ENCODE results near the gene HSPG2.

HSPG2 gene

DNA sequence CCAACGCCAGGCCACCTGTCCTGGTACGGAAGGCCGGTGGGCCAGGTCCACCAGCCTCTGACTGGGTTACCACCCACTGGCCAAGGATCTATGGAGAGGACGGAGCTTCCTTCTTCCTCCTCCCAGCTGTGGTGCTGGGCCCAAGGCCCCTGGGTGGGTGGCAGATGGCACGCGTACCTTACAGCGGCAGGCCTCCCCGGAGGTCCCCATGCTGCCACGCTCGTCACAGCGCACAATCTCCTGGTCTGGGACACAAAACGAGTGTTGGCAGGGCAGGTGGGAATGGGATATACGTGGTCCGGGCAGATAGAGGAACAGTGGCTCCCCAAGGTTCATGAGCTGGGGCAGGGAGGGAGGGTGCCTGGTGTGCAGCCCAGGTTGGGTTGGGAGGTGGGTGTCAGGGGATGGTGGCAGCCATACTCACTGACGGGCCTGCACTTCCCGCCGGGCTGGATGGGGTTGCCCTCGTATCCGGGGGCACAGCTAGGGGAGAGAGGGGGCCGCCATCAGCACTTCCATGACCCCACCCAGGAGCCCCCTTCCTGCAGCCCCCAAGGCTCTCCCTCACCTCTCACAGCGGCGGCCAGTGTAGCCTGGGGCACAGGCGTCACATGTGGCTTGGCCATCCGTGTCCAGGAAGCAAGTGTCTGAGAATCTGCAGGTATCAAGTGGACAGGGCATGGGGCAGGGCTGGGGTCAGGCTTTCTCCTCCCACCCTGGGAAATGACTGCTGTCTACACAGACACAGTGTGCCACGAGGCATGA, 58.9 kb downstream of the HSPG2 start:
- Histone ChIP-seq H3K36me3 (no peaks in the 10 kb centered on the region; the same call in none of the 2 replicates), H3K27ac (no peak overlapping the region)
- TF ChIP-seq, protein P1, sequence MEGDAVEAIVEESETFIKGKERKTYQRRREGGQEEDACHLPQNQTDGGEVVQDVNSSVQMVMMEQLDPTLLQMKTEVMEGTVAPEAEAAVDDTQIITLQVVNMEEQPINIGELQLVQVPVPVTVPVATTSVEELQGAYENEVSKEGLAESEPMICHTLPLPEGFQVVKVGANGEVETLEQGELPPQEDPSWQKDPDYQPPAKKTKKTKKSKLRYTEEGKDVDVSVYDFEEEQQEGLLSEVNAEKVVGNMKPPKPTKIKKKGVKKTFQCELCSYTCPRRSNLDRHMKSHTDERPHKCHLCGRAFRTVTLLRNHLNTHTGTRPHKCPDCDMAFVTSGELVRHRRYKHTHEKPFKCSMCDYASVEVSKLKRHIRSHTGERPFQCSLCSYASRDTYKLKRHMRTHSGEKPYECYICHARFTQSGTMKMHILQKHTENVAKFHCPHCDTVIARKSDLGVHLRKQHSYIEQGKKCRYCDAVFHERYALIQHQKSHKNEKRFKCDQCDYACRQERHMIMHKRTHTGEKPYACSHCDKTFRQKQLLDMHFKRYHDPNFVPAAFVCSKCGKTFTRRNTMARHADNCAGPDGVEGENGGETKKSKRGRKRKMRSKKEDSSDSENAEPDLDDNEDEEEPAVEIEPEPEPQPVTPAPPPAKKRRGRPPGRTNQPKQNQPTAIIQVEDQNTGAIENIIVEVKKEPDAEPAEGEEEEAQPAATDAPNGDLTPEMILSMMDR (IDR thresholded peaks at IDR 0.05; ENCODE audit: low read depth, low read length), result no peak

DNA sequence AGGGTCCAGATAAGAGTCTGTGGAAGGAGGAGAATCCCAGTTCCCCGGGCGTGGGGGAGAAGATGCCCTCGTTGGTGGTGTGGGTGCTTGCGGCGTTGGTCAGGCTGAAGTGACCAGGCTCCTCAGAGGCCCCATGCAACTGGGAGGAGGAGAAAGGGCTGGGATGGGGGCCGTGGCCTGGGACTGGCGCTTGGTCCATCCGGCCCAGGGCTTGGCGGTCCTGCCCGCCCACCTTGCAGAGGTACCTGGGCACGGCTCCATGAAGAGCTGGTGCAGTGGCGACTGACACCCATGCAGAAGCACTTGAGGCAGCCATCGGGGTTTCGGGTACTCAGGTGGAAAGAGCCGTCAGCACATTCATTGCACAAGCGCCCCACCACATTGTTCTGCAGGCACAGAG, 60.8 kb downstream of the HSPG2 start:
- H3K36me3 ChIP-seq, result no peaks in the 10 kb centered on the region; the same call in none of the 2 replicates
- DNase-seq, result no peak
- no peaks in the 10 kb centered on the region for H3K27me3 ChIP-seq (ENCODE audit: insufficient read depth, low read depth, severe bottlenecking)
- H3K27ac ChIP-seq, result no peak overlapping the region
- H3K9me3 ChIP-seq (ENCODE audit: severe bottlenecking), result no peaks in the 10 kb centered on the region
- TF ChIP-seq, protein P1 (IDR thresholded peaks at IDR 0.05; ENCODE audit: low read depth, low read length), result no peak
- no peak overlapping the region for H3K4me3 ChIP-seq (ENCODE audit: low read depth, low read length)

More for the DNA sequence above, 58.9 kb downstream of the HSPG2 start:
- DNase-seq, result no peak
- H3K4me3 ChIP-seq (ENCODE audit: low read depth, low read length), result no peak overlapping the region
- no peaks in the 10 kb centered on the region for H3K27me3 ChIP-seq (ENCODE audit: insufficient read depth, low read depth, severe bottlenecking)
- no peaks in the 10 kb centered on the region for H3K9me3 ChIP-seq (ENCODE audit: severe bottlenecking)

DNA sequence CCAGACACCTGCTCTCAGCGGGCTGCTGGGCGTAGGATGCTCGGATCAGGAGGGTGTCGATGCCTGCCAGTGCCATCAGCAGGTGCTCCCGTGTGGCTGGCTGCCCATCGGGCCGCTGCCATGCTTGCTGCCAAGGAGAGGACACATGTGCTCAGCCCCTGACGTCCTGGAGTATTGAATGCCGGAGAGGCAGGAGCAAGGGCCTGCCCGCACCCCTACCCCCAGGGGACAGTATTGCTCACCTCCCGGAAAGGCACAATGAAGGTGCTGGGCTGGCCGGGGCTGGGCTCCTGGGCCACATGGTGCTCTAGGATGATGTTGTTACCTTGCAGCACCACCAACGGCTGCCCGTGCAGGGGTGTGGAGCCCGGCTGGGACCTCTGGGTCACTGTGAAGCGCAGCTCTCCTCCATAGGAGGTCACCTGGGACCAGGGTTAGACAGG, 61.5 kb downstream of the HSPG2 start:
- no peaks in the 10 kb centered on the region; the same call in none of the 2 replicates for H3K36me3 ChIP-seq
- DNase-seq, result no peak

DNA sequence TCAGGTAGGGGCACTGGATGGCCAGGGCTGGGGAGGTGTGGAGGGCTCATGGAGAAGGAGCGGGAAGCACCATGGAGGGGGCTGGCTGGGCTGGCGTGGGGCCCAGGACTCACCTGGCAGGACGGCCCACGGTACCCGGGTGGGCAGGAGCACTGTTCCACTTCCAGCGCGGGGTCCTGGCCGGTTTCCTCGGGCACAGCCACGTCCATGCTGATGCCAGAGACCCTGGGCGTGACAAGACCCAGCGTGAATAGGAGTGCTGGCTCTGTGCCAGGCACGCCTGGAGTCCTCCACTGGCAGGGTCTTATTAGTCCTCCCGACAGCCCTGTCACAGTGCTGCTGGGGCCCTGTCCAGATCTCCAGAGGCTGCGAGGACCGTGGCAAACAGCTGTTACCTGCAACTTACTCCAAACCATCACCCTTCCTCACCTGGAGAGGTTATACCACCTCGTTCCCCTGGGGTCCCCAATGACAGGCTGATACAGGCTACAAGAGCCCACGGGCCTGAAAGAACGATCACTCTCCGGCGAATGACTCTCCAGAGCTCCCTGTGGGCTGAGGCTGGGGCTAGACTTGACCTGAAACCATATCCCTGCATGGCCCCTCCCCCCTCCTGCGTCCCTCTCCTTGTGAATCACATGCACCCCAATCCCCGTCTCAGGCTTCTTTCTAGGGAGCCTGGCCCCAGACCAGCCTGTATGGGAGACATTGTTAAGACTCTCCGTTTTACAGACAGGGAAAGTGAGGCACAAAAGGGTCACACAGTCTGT, 62.1 kb downstream of the HSPG2 start:
- H3K9me3 ChIP-seq (ENCODE audit: severe bottlenecking), result no peaks in the 10 kb centered on the region
- TF ChIP-seq, protein P1 (IDR thresholded peaks at IDR 0.05; ENCODE audit: low read depth, low read length), result no peak
- no peak overlapping the region for H3K4me3 ChIP-seq (ENCODE audit: low read depth, low read length)
- no peak overlapping the region for H3K27ac ChIP-seq
- no peaks in the 10 kb centered on the region; the same call in none of the 2 replicates for H3K36me3 ChIP-seq
- H3K27me3 ChIP-seq (ENCODE audit: insufficient read depth, low read depth, severe bottlenecking), result no peaks in the 10 kb centered on the region
- DNase-seq, result no peak

More for the DNA sequence above, 61.5 kb downstream of the HSPG2 start:
- TF ChIP-seq, protein P1 (IDR thresholded peaks at IDR 0.05; ENCODE audit: low read depth, low read length), result no peak
- H3K27me3 ChIP-seq (ENCODE audit: insufficient read depth, low read depth, severe bottlenecking), result no peaks in the 10 kb centered on the region
- H3K9me3 ChIP-seq (ENCODE audit: severe bottlenecking), result no peaks in the 10 kb centered on the region
- no peak overlapping the region for H3K27ac ChIP-seq
- no peak overlapping the region for H3K4me3 ChIP-seq (ENCODE audit: low read depth, low read length)

DNA sequence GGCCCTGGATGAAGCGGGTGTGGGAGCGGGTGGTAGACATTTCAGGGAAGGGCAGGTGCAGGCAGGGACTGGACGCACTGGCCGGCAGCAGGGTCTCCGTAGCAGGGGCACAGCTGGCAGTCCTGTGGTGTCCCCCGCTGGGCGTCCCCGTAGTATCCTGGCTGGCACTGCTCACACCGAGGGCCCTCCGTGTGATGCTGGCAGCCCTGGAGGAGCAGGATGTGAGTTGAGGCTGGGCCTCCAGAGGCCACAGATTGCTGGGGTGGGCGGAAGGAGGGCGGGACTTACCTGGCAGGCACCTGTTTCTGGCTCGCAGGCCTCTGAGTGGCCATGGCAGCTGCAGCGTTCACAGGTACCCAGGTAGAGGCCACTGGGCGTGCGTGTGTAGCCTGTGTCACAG, 62.8 kb downstream of the HSPG2 start:
- no peak overlapping the region for H3K27ac ChIP-seq
- no peak for DNase-seq
- H3K36me3 ChIP-seq, result no peaks in the 10 kb centered on the region; the same call in none of the 2 replicates
- no peak overlapping the region for H3K4me3 ChIP-seq (ENCODE audit: low read depth, low read length)
- TF ChIP-seq, protein P1 (IDR thresholded peaks at IDR 0.05; ENCODE audit: low read depth, low read length), result no peak
- H3K27me3 ChIP-seq (ENCODE audit: insufficient read depth, low read depth, severe bottlenecking), result no peaks in the 10 kb centered on the region
- H3K9me3 ChIP-seq (ENCODE audit: severe bottlenecking), result no peaks in the 10 kb centered on the region
